Neural progenitor cell (in vitro differentiated cells): Measurements from ENCODE around the gene PARP3.

Source experiments
- EZH2 ChIP-seq: fragments of 200-600 bp; sonication (generic); IDR thresholded peaks from 2 replicates; pipeline ENCODE4 v1.6.1; 2017; ENCODE audit warnings: antibody characterized with exemption, mild to moderate bottlenecking, moderate library complexity
- EZH2phosphoT487 ChIP-seq: fragments of 200-600 bp; sonication (generic); IDR thresholded peaks from 2 replicates; pipeline ENCODE4 v1.6.1; 2017; ENCODE audit warnings: antibody characterized with exemption
- TF ChIP-seq, protein P1 (sequence below): fragments of 200-600 bp; sonication (generic); IDR thresholded peaks from 2 replicates; pipeline ENCODE4 v1.5.1; 2017; ENCODE audit warnings: antibody characterized with exemption, mild to moderate bottlenecking

DNA sequence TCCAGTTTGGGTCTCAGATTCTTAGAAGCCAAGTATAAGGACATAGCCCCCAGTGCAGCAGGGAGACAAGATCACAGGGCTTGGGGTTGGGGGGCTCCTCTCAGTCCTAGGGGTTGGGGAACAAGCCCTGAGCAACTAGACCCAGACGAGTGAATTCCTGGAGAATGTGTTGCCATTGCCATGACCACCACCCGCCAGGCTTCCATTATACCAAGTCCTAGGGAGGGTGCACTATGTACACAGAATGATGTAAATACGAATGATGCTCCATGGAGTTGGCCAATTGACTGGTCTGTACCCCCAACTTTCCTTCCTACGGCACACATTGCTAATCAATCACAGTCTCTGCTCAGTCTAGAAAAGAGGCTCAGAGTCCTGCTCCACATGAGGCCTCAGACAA lies 47.8 kb upstream of the PARP3 start:
- TF ChIP-seq, protein P1, sequence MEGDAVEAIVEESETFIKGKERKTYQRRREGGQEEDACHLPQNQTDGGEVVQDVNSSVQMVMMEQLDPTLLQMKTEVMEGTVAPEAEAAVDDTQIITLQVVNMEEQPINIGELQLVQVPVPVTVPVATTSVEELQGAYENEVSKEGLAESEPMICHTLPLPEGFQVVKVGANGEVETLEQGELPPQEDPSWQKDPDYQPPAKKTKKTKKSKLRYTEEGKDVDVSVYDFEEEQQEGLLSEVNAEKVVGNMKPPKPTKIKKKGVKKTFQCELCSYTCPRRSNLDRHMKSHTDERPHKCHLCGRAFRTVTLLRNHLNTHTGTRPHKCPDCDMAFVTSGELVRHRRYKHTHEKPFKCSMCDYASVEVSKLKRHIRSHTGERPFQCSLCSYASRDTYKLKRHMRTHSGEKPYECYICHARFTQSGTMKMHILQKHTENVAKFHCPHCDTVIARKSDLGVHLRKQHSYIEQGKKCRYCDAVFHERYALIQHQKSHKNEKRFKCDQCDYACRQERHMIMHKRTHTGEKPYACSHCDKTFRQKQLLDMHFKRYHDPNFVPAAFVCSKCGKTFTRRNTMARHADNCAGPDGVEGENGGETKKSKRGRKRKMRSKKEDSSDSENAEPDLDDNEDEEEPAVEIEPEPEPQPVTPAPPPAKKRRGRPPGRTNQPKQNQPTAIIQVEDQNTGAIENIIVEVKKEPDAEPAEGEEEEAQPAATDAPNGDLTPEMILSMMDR = no peak
- TF ChIP-seq EZH2 = no peak
- TF ChIP-seq EZH2phosphoT487 = no peak
